HEK293 (cell line): ENCODE results near the gene SFT2D1.

ENCODE experiments used
- CTCF ChIA-PET: fragments of 350-600 bp; formaldehyde crosslinking; extraction: SDS; loops from one replicate; lab custom pipeline; 2021; ENCODE audit warnings: antibody characterized with exemption; lab: Yijun Ruan, JAX
- POLR2A ChIA-PET: fragments of 300-600 bp; formaldehyde crosslinking; extraction: SDS; loops from one replicate; lab custom pipeline; 2020; ENCODE audit warnings: antibody characterized with exemption, inconsistent platforms; lab: Yijun Ruan, JAX
- H3K27ac ChIP-seq: fragments of 200-500 bp; sonication (Bioruptor generic); 2 replicates; pipeline ENCODE4 v1.5.1; 2014; ENCODE audit warnings: low read depth, low read length, control low read depth, inconsistent platforms; ENCODE audit errors: extremely low read depth
- H3K36me3 ChIP-seq, 2 experiments: fragments of 200-500 bp in 1 of 2; sonication (Bioruptor generic) in 1 of 2; 1 replicate in 1 of 2; 2 replicates in 1 of 2; pipeline ENCODE4 v1.5.1; 2014 to 2017; ENCODE audit warnings: inconsistent platforms in 2 of 2, low read length in 2 of 2; ENCODE audit not compliant: control insufficient read depth in 2 of 2, insufficient read depth in 1 of 2
- H3K4me1 ChIP-seq: fragments of 200-500 bp; sonication (Bioruptor generic); 2 replicates; pipeline ENCODE4 v1.5.1; 2014; ENCODE audit warnings: mild to moderate bottlenecking, low read length, inconsistent platforms; ENCODE audit not compliant: control insufficient read depth, insufficient read depth
- H3K4me3 ChIP-seq: 2 replicates; pipeline ENCODE4 v1.5.1; 2011; ENCODE audit warnings: low read depth, mild to moderate bottlenecking, control low read depth, low read length, moderate library complexity
- H3K9me3 ChIP-seq: fragments of 200-500 bp; sonication (Bioruptor generic); 2 replicates; pipeline ENCODE4 v1.5.1; 2014; ENCODE audit warnings: low read depth, low read length, inconsistent platforms; ENCODE audit not compliant: control insufficient read depth, insufficient read depth
- EGR2 ChIP-seq: fragments of 450-650 bp; formaldehyde crosslinking; IDR thresholded peaks from 2 replicates; pipeline ENCODE4 v1.5.1; 2016; ENCODE audit warnings: low read depth, missing biosample characterization, missing genetic modification characterization
- ZBTB8A ChIP-seq: fragments of 450-650 bp; formaldehyde crosslinking; IDR thresholded peaks from 2 replicates; pipeline ENCODE4 v1.5.1; 2016; ENCODE audit warnings: missing biosample characterization, missing genetic modification characterization
- ZNF114 ChIP-seq: fragments of 450-650 bp; formaldehyde crosslinking; IDR thresholded peaks from 2 replicates; pipeline ENCODE4 v1.5.0; 2017; ENCODE audit warnings: missing biosample characterization, missing genetic modification characterization
- ZNF133 ChIP-seq: fragments of 450-650 bp; formaldehyde crosslinking; IDR thresholded peaks from 2 replicates; pipeline ENCODE4 v1.5.1; 2016; ENCODE audit warnings: missing biosample characterization, missing genetic modification characterization
- ZNF214 ChIP-seq: fragments of 450-650 bp; formaldehyde crosslinking; IDR thresholded peaks from 2 replicates; pipeline ENCODE4 v1.5.1; 2017; ENCODE audit warnings: missing biosample characterization, mild to moderate bottlenecking, missing genetic modification characterization, borderline replicate concordance
- ZNF248 ChIP-seq: fragments of 450-650 bp; formaldehyde crosslinking; IDR thresholded peaks from 2 replicates; pipeline ENCODE4 v1.5.1; 2017; ENCODE audit warnings: missing biosample characterization, missing genetic modification characterization
- ZNF266 ChIP-seq: fragments of 450-650 bp; formaldehyde crosslinking; IDR thresholded peaks from 2 replicates; pipeline ENCODE4 v1.5.1; 2016; ENCODE audit warnings: missing biosample characterization, missing genetic modification characterization, low read depth
- ZNF324 ChIP-seq: fragments of 450-650 bp; formaldehyde crosslinking; IDR thresholded peaks from 2 replicates; pipeline ENCODE4 v1.5.1; 2016; ENCODE audit warnings: missing biosample characterization, missing genetic modification characterization
- ZNF335 ChIP-seq: fragments of 450-650 bp; formaldehyde crosslinking; conservative IDR thresholded peaks from 2 replicates; pipeline ENCODE4 v1.5.1; 2016; ENCODE audit warnings: missing biosample characterization, missing genetic modification characterization
- ZNF350 ChIP-seq: fragments of 450-650 bp; formaldehyde crosslinking; IDR thresholded peaks from 2 replicates; pipeline ENCODE4 v1.5.0; 2017; ENCODE audit warnings: missing biosample characterization, mild to moderate bottlenecking, missing genetic modification characterization
- ZNF518A ChIP-seq: fragments of 450-650 bp; formaldehyde crosslinking; conservative IDR thresholded peaks from 2 replicates; pipeline ENCODE4 v1.5.1; 2016; ENCODE audit warnings: low read depth, missing biosample characterization, missing genetic modification characterization
- ZNF623 ChIP-seq: fragments of 450-650 bp; formaldehyde crosslinking; IDR thresholded peaks from 2 replicates; pipeline ENCODE4 v1.5.1; 2016; ENCODE audit warnings: missing biosample characterization, missing genetic modification characterization
- ZNF645 ChIP-seq: fragments of 450-650 bp; formaldehyde crosslinking; IDR thresholded peaks from 2 replicates; pipeline ENCODE4; 2016; ENCODE audit warnings: missing biosample characterization, missing genetic modification characterization
- ZNF707 ChIP-seq: fragments of 450-650 bp; formaldehyde crosslinking; IDR thresholded peaks from 2 replicates; pipeline ENCODE4 v1.5.1; 2016; ENCODE audit warnings: missing biosample characterization, missing genetic modification characterization
- ZNF747 ChIP-seq: fragments of 450-650 bp; formaldehyde crosslinking; IDR thresholded peaks from 2 replicates; pipeline ENCODE4 v1.5.1; 2016; ENCODE audit warnings: missing biosample characterization, missing genetic modification characterization
- ZNF777 ChIP-seq: fragments of 450-650 bp; formaldehyde crosslinking; IDR thresholded peaks from 2 replicates; pipeline ENCODE4 v1.5.1; 2017; ENCODE audit warnings: missing biosample characterization, missing genetic modification characterization, borderline replicate concordance
- ZNF792 ChIP-seq: fragments of 450-650 bp; formaldehyde crosslinking; IDR thresholded peaks from 2 replicates; pipeline ENCODE4 v1.5.1; 2016; ENCODE audit warnings: missing biosample characterization, missing genetic modification characterization
- ZNF830 ChIP-seq: fragments of 450-650 bp; IDR thresholded peaks from 2 replicates; pipeline ENCODE4 v1.5.0; 2018; ENCODE audit warnings: missing biosample characterization, missing genetic modification characterization, low read depth, mild to moderate bottlenecking, moderate library complexity
- ZSCAN18 ChIP-seq: fragments of 450-650 bp; formaldehyde crosslinking; IDR thresholded peaks from 2 replicates; pipeline ENCODE4 v1.5.1; 2016; ENCODE audit warnings: missing biosample characterization, missing genetic modification characterization

Gene SFT2D1

GRCh38 chr6:166318227-166318626 is 24.1 kb downstream of the SFT2D1 start:
- H3K4me1 ChIP-seq, result no peaks in the 10 kb centered on the region
- TF ChIP-seq ZSCAN18, result no peak
- no peak for TF ChIP-seq ZBTB8A
- TF ChIP-seq ZNF792 (tag by site-specific recombination), result no peak
- no peak for TF ChIP-seq ZNF248 (tag by site-specific recombination)
- no peak for TF ChIP-seq ZNF350 (tag by site-specific recombination)
- TF ChIP-seq EGR2 (tag by site-specific recombination), result no peak
- TF ChIP-seq ZNF214 (tag by site-specific recombination), result no peak
- no peak for TF ChIP-seq ZNF114 (tag by site-specific recombination)
- no peak for TF ChIP-seq ZNF830
- no peak for TF ChIP-seq ZNF133 (tag by site-specific recombination)
- TF ChIP-seq ZNF747 (tag by site-specific recombination), result no peak
- H3K9me3 ChIP-seq, result no peaks in the 10 kb centered on the region
- H3K27ac ChIP-seq, result no peak overlapping the region
- CTCF ChIA-PET, result interaction anchor here (0.8 to 2.8 kb wide), 4 partner anchors 63 to 161 kb away, joined by 3 to 9 read pairs (median 6); no protein-coding TSS in a partner anchor
- no peak overlapping the region for H3K4me3 ChIP-seq
- H3K36me3 ChIP-seq, result peaks cover 21 to 40% of the 10 kb centered on the region in 2 experiments
- POLR2A ChIA-PET, result interaction anchor here (1.7 kb wide), 1 partner anchor 25 kb away, joined by 4 read pairs; the partner anchor contains the start of gene SFT2D1

GRCh38 chr6:166317261-166318212 is 24.8 kb downstream of the SFT2D1 start:
- ChIA-PET CTCF (interaction anchor here (0.8 to 1.5 kb wide), 3 partner anchors 77 to 160 kb away, joined by 3 to 9 read pairs (median 4); no protein-coding TSS in a partner anchor), POLR2A (interaction anchor here (1.7 kb wide), 1 partner anchor 25 kb away, joined by 4 read pairs; the partner anchor contains the start of gene SFT2D1)

More at GRCh38 chr6:166317261-166318212, 24.8 kb downstream of the SFT2D1 start:
- no peak overlapping the region for H3K27ac ChIP-seq
- H3K4me3 ChIP-seq, result no peak overlapping the region
- H3K36me3 ChIP-seq, result peaks cover 21 to 34% of the 10 kb centered on the region in 2 experiments
- H3K4me1 ChIP-seq, result no peaks in the 10 kb centered on the region
- H3K9me3 ChIP-seq, result no peaks in the 10 kb centered on the region
- no peak for TF ChIP-seq ZNF623 (tag by site-specific recombination)
- TF ChIP-seq ZNF777, result no peak
- no peak for TF ChIP-seq ZNF324 (tag by site-specific recombination)
- TF ChIP-seq ZNF335 (tag by site-specific recombination), result no peak
- TF ChIP-seq ZNF645, result no peak
- no peak for TF ChIP-seq ZNF707 (tag by site-specific recombination)
- TF ChIP-seq ZNF266, result no peak
- TF ChIP-seq ZNF518A (tag by site-specific recombination), result no peak
